ENCODE measurements around the gene ZC3HAV1. TPM values are rescaled to one million over a fixed set of nuclear protein-coding genes. Genes with fewer than 3 reads are reported as not detected.
"Not testable (repeated sequence)": the region's sequence is repeated elsewhere in the genome, so short reads cannot be mapped to it uniquely, and the experiment has no call there.

Gene ZC3HAV1
- total and polyA plus RNA-seq, 9 of the 15 experiments (the other 6 are each of a cell fraction or from before 2014, with no cell fraction given), result 11.9 to 40.5 (median 23.9) TPM

GRCh38 chr7:139055674-139056073 is 53.8 kb downstream of the ZC3HAV1 start:
- Histone ChIP-seq H3K4me3 (no peak overlapping the region), H3K27me3 (ENCODE audit: control insufficient read depth in 2 of 2, insufficient read depth in 2 of 2, low read length in 2 of 2) (no peaks in the 10 kb centered on the region), H3K4me1 (replicated peaks in 1 of 2; ENCODE audit: control insufficient read depth in 2 of 2, insufficient read depth in 2 of 2, low read length in 2 of 2) (peaks cover 0 to 3% of the 10 kb centered on the region in 2 experiments; a peak in 1 of 5 replicates), H3K79me2 (ENCODE audit: control insufficient read depth, insufficient read depth, low read length) (no peaks in the 10 kb centered on the region), H3K9ac (ENCODE audit: insufficient read depth in 1 of 2, low read depth in 2 of 2, low read length in 2 of 2) (no peak overlapping the region), H3K9me1 (ENCODE audit: control insufficient read depth, insufficient read depth, low read length) (no peaks in the 10 kb centered on the region), H3K27ac (ENCODE audit: extremely low read depth, low read depth, low read length) (no peak overlapping the region), H2AFZ (ENCODE audit: low read depth, low read length) (no peak overlapping the region), H3K4me2 (ENCODE audit: insufficient read depth, low read length) (no peak overlapping the region), H3K9me3 (replicated peaks; ENCODE audit: control insufficient read depth, insufficient read depth, low read depth, low read length) (no peaks in the 10 kb centered on the region), H4K20me1 (replicated peaks; ENCODE audit: control insufficient read depth, insufficient read depth, low read length) (no peaks in the 10 kb centered on the region), H3K36me3 (ENCODE audit: control insufficient read depth, insufficient read depth, low read length) (peaks cover 84% of the 10 kb centered on the region)
- whole genome bisulfite sequencing (ENCODE audit: insufficient coverage, low coverage, missing lambda C conversion rate), result 90% methylated on average over 1 of the region's 1 CpG
- no peak for FAIRE-seq
- in situ Hi-C loops (cut with MboI) (no loop called here), intact Hi-C loops (cut with micrococcal nuclease) (loop anchor here (5.0 kb wide), 1 partner anchor 38 kb away; no protein-coding TSS in a partner anchor)
- no TSS peak for BruUV-seq (replicated peaks)
- no peak for ATAC-seq
- no peak for DNase-seq (ENCODE audit: extremely low read depth in 1 of 4, low spot score in 3 of 4)
- TF ChIP-seq RHOXF2B (CRISPR knock-in tag; conservative IDR thresholded peaks at IDR 0.05) (no peak), NCOA2 (IDR thresholded peaks at IDR 0.05; ENCODE audit: partially characterized antibody in 2 of 2) (no peak)
- ChIA-PET CTCF (ENCODE audit: low intra/inter-chr PET ratio) (interaction anchor here (0.8 kb wide), 1 partner anchor 20 kb away, joined by 3 read pairs; no protein-coding TSS in a partner anchor), POLR2A (no interaction called here)

GRCh38 chr7:139054656-139055055 is 54.9 kb downstream of the ZC3HAV1 start:
- WGBS (ENCODE audit: insufficient coverage, low coverage, missing lambda C conversion rate), result 95% methylated on average over 14 of the region's 14 CpGs
- H4K20me1 ChIP-seq (replicated peaks; ENCODE audit: control insufficient read depth, insufficient read depth, low read length); H3K27ac ChIP-seq (ENCODE audit: extremely low read depth, low read depth, low read length); in situ Hi-C loops (cut with MboI); ATAC-seq; CTCF ChIA-PET (ENCODE audit: low intra/inter-chr PET ratio); H3K9me3 ChIP-seq (replicated peaks; ENCODE audit: control insufficient read depth, insufficient read depth, low read depth, low read length); H3K9me1 ChIP-seq (ENCODE audit: control insufficient read depth, insufficient read depth, low read length); DNase-seq (ENCODE audit: extremely low read depth in 1 of 4, low spot score in 3 of 4); H3K4me1 ChIP-seq (replicated peaks in 1 of 2; ENCODE audit: control insufficient read depth in 2 of 2, insufficient read depth in 2 of 2, low read length in 2 of 2); H3K27me3 ChIP-seq (ENCODE audit: control insufficient read depth in 2 of 2, insufficient read depth in 2 of 2, low read length in 2 of 2); FAIRE-seq; H3K4me2 ChIP-seq (ENCODE audit: insufficient read depth, low read length); H3K79me2 ChIP-seq (ENCODE audit: control insufficient read depth, insufficient read depth, low read length); H3K4me3 ChIP-seq; H2AFZ ChIP-seq (ENCODE audit: low read depth, low read length); BruUV-seq (replicated peaks); H3K9ac ChIP-seq (ENCODE audit: insufficient read depth in 1 of 2, low read depth in 2 of 2, low read length in 2 of 2): not testable (repeated sequence)
- intact Hi-C loops (cut with micrococcal nuclease), result loop anchor here (5.0 kb wide), 1 partner anchor 37 kb away; no protein-coding TSS in a partner anchor
- POLR2A ChIA-PET, result interaction anchor here (0.7 to 1.3 kb wide), 6 partner anchors 9 to 1159 kb away, joined by 3 to 5 read pairs (median 3); no protein-coding TSS in a partner anchor
- H3K36me3 ChIP-seq (ENCODE audit: control insufficient read depth, insufficient read depth, low read length), result peaks cover 82% of the 10 kb centered on the region

All from K562 (cell line).